Keratinocyte (primary cell): ENCODE results near the gene TSHZ2. TPM values are rescaled to one million over a fixed set of nuclear protein-coding genes. Genes with fewer than 3 reads are reported as not detected.

Source experiments
- DNase-seq: peaks from one replicate; pipeline ENCODE4 v3.0.0-alpha.2; 2011; ENCODE audit warnings: low read depth, missing footprints, low spot score
- FAIRE-seq: peaks from 2 replicates; lab custom pipeline; 2011; peaks lifted over from hg19 to GRCh38; lab: Jason Lieb, UNC
- H2AFZ ChIP-seq: 2 replicates; pipeline ENCODE4 v1.6.0; 2012; ENCODE audit warnings: low read length, control low read depth, inconsistent platforms; ENCODE audit not compliant: control insufficient read depth
- H3K27ac ChIP-seq: 2 replicates; pipeline ENCODE4 v1.5.1; 2011; ENCODE audit warnings: low read length; ENCODE audit not compliant: control insufficient read depth, insufficient read depth
- H3K27me3 ChIP-seq: 3 replicates; pipeline ENCODE4 v1.6.0; 2011; ENCODE audit warnings: low read length; ENCODE audit not compliant: control insufficient read depth, insufficient read depth; ENCODE audit errors: extremely low read depth
- H3K36me3 ChIP-seq, 2 experiments: 2 replicates in 1 of 2; 3 replicates in 1 of 2; pipeline ENCODE4 v1.5.1; 2011; ENCODE audit warnings: low read length in 2 of 2, mild to moderate bottlenecking in 1 of 2; ENCODE audit not compliant: control insufficient read depth in 2 of 2, insufficient read depth in 2 of 2; ENCODE audit errors: extremely low read depth in 1 of 2
- H3K4me1 ChIP-seq: 3 replicates; pipeline ENCODE4 v1.5.1; 2011; ENCODE audit warnings: low read length; ENCODE audit not compliant: control insufficient read depth, insufficient read depth; ENCODE audit errors: extremely low read depth
- H3K4me2 ChIP-seq: 3 replicates; pipeline ENCODE4 v1.6.0; 2011; ENCODE audit warnings: low read depth, low read length; ENCODE audit not compliant: control insufficient read depth, insufficient read depth; ENCODE audit errors: extremely low read depth
- H3K4me3 ChIP-seq, 3 experiments: fragments of 200-600 bp in 1 of 3; sonication (generic) in 1 of 3; 2 replicates in 2 of 3; 3 replicates in 1 of 3; pipeline ENCODE4 v1.5.1; 2011 to 2016; ENCODE audit warnings: low read length in 3 of 3, mild to moderate bottlenecking in 3 of 3, control low read depth in 2 of 3, inconsistent platforms in 1 of 3, low read depth in 1 of 3, mixed read lengths in 1 of 3, mixed run types in 1 of 3, moderate library complexity in 1 of 3; ENCODE audit not compliant: control insufficient read depth in 2 of 3, insufficient read depth in 2 of 3; ENCODE audit errors: extremely low read depth in 1 of 3
- H3K79me2 ChIP-seq: 2 replicates; pipeline ENCODE4 v1.6.0; 2012; ENCODE audit warnings: low read length; ENCODE audit not compliant: control insufficient read depth, insufficient read depth
- H3K9ac ChIP-seq: 3 replicates; pipeline ENCODE4 v1.6.0; 2011; ENCODE audit warnings: low read length; ENCODE audit not compliant: control insufficient read depth, insufficient read depth; ENCODE audit errors: extremely low read depth
- H3K9me1 ChIP-seq: 3 replicates; pipeline ENCODE4 v1.6.0; 2011; ENCODE audit warnings: low read length; ENCODE audit not compliant: control insufficient read depth, insufficient read depth; ENCODE audit errors: extremely low read depth
- H3K9me3 ChIP-seq: 2 replicates; pipeline ENCODE4 v1.5.1; 2012; ENCODE audit warnings: low read depth, low read length; ENCODE audit not compliant: control insufficient read depth
- H4K20me1 ChIP-seq: 3 replicates; pipeline ENCODE4 v1.6.0; 2011; ENCODE audit warnings: low read length; ENCODE audit not compliant: control insufficient read depth, insufficient read depth; ENCODE audit errors: extremely low read depth
- EZH2 ChIP-seq: IDR thresholded peaks from one replicate; pipeline ENCODE4 v1.6.1; 2012; ENCODE audit warnings: inconsistent platforms, mild to moderate bottlenecking, low read length, moderate library complexity
- dilution Hi-C: fragments of 300-500 bp; cut with MboI; formaldehyde crosslinking; loops from one replicate; pipeline ENCODE4 v1.7.0; 2020; ENCODE audit warnings: low sequenced_read_pairs; ENCODE audit not compliant: extremely low pct_ligation_motif_present
- polyA plus RNA-seq, 5 experiments: library from polyadenylated mRNA; depleted of rRNA in 3 of 5; stranded (reverse) in 3 of 5; stranded (forward) in 1 of 5; unstranded in 1 of 5; fragments of >200 nt; gene quantifications; 1 replicate in 1 of 5; 2 replicates in 3 of 5; 3 replicates in 1 of 5; pipeline versions ENCODE4 v1.2.1 to v1.2.3, GENCODE V29; 2011 to 2012; ENCODE audit warnings: missing spikeins in 2 of 5, low read depth in 1 of 5, low replicate concordance in 1 of 5
- TF ChIP-seq, protein P1 (sequence below), 3 experiments: IDR thresholded peaks in 1 of 3; conservative IDR thresholded peaks in 1 of 3; optimal IDR thresholded peaks in 1 of 3; 2 replicates in 2 of 3; 3 replicates in 1 of 3; pipeline versions ENCODE3 to v1.5.1; 2011; ENCODE audit warnings: low read length in 3 of 3, mild to moderate bottlenecking in 3 of 3, moderate library complexity in 2 of 3, control low read depth in 1 of 3, inconsistent platforms in 1 of 3; ENCODE audit not compliant: insufficient read depth in 2 of 3; ENCODE audit errors: extremely low read depth in 1 of 3

TSHZ2 gene
- polyA plus RNA-seq, 1 donor (not counting 4 experiments of a cell fraction or from before 2014, with no cell fraction given): 1.1 TPM

GRCh38 chr20:53141201-53142050 is 169.3 kb downstream of the TSHZ2 start:
- Histone ChIP-seq H3K27me3 (no peaks in the 10 kb centered on the region), H3K9me1 (no peaks in the 10 kb centered on the region), H3K9ac (no peak overlapping the region), H3K4me2 (no peak overlapping the region), H3K36me3 (no peaks in the 10 kb centered on the region), H3K4me1 (no peaks in the 10 kb centered on the region), H4K20me1 (no peaks in the 10 kb centered on the region), H3K27ac (no peak overlapping the region), H3K4me3 (no peak overlapping the region), H3K79me2 (no peaks in the 10 kb centered on the region), H3K9me3 (no peaks in the 10 kb centered on the region), H2AFZ (no peak overlapping the region)
- DNase-seq (no peak), FAIRE-seq (no peak)
- no peak for TF ChIP-seq EZH2
- TF ChIP-seq, protein P1, sequence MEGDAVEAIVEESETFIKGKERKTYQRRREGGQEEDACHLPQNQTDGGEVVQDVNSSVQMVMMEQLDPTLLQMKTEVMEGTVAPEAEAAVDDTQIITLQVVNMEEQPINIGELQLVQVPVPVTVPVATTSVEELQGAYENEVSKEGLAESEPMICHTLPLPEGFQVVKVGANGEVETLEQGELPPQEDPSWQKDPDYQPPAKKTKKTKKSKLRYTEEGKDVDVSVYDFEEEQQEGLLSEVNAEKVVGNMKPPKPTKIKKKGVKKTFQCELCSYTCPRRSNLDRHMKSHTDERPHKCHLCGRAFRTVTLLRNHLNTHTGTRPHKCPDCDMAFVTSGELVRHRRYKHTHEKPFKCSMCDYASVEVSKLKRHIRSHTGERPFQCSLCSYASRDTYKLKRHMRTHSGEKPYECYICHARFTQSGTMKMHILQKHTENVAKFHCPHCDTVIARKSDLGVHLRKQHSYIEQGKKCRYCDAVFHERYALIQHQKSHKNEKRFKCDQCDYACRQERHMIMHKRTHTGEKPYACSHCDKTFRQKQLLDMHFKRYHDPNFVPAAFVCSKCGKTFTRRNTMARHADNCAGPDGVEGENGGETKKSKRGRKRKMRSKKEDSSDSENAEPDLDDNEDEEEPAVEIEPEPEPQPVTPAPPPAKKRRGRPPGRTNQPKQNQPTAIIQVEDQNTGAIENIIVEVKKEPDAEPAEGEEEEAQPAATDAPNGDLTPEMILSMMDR (optimal IDR thresholded peaks at IDR 0.05 in 1 of 3, IDR thresholded peaks at IDR 0.05 in 1 of 3, conservative IDR thresholded peaks at IDR 0.05 in 1 of 3; ENCODE audit: extremely low read depth in 1 of 3, insufficient read depth in 2 of 3, low read length in 3 of 3): no peak
- dilution Hi-C loops: no loop called here

DNA sequence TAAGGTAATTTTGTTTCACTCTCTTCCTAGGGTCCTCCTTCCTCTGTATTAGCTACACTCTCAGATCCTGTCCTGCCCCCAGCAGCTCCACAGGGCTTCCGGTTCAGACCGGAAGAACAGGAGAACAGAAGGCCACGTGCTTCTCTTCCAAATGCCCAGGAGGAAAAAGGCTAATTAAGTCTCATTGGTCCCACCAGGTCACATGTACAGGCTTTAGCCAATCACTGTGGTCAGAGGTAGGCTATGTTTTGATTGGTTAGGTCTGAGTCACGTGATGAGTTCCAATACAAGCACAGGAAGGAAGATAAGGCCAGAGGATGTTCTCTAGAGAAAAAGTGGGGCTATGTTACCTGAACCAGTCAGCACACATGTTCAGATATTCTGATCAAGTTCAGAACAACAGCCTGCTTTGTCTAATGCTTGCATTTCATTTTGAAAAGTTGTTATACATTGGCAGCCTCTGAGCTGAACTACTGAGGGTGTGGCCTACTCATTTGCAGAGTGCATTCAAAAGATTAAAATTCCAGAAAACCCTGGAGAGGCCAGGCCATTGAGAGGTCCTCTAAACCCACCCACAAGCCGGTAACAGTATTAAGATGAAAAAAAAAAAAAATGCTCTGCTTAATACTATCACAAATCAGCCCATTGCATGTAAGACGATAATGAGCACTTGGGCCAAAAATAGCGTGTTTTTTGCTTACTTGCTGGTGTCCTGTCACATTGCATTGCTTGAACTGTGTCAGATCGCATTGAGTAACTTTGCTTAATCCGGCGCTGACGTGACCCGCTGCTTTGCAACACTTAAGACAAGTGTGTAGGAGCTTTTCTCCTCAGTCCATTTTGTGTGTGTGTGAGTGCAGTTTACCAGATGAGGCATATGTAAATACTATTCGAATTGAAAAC is 170.3 kb downstream of the TSHZ2 start:
- Histone ChIP-seq H3K9me3 (no peaks in the 10 kb centered on the region), H3K79me2 (no peaks in the 10 kb centered on the region), H4K20me1 (no peaks in the 10 kb centered on the region), H3K4me3 (no peak overlapping the region), H3K4me2 (no peak overlapping the region), H3K27ac (no peak overlapping the region), H2AFZ (no peak overlapping the region), H3K36me3 (no peaks in the 10 kb centered on the region), H3K9ac (no peak overlapping the region), H3K4me1 (no peaks in the 10 kb centered on the region), H3K27me3 (no peaks in the 10 kb centered on the region), H3K9me1 (no peaks in the 10 kb centered on the region)
- no peak for TF ChIP-seq EZH2
- TF ChIP-seq, protein P1 (optimal IDR thresholded peaks at IDR 0.05 in 1 of 3, IDR thresholded peaks at IDR 0.05 in 1 of 3, conservative IDR thresholded peaks at IDR 0.05 in 1 of 3; ENCODE audit: extremely low read depth in 1 of 3, insufficient read depth in 2 of 3, low read length in 3 of 3): no peak
- no peak for FAIRE-seq
- dilution Hi-C loops: no loop called here
- DNase-seq: no peak
